OCI-LY3 (cell line): ENCODE data around the gene FSTL4.

Source experiments
- CTCF ChIP-seq: fragments of 200-600, 300-600 bp; sonication (generic); IDR thresholded peaks from 2 replicates; pipeline ENCODE4 v1.5.1; 2014; ENCODE audit warnings: antibody characterized with exemption, low read length, low read depth
- EZH2phosphoT487 ChIP-seq: fragments of 200-600 bp; shearing (Covaris generic); IDR thresholded peaks from 2 replicates; pipeline ENCODE4 v1.6.1; 2018; ENCODE audit warnings: antibody characterized with exemption, mixed run types, low read depth

- TF ChIP-seq CTCF (no peak), EZH2phosphoT487 (no peak)
Measured at GRCh38 chr5:133303298-133303697, 309.0 kb downstream of the FSTL4 start.
